ENCODE measurements around the gene C4orf51. TPM values are rescaled to one million over a fixed set of nuclear protein-coding genes. Genes with fewer than 3 reads are reported as not detected.

Gene C4orf51
- polyA plus RNA-seq, 1 donor = not detected

GRCh38 chr4:145709843-145710242 lies 29.9 kb downstream of the C4orf51 start:
- DNase-seq (ENCODE audit: low read depth) = no peak

GRCh38 chr4:145716200-145716599 lies 36.3 kb downstream of the C4orf51 start:
- DNase-seq (ENCODE audit: low read depth) = no peak

DNA sequence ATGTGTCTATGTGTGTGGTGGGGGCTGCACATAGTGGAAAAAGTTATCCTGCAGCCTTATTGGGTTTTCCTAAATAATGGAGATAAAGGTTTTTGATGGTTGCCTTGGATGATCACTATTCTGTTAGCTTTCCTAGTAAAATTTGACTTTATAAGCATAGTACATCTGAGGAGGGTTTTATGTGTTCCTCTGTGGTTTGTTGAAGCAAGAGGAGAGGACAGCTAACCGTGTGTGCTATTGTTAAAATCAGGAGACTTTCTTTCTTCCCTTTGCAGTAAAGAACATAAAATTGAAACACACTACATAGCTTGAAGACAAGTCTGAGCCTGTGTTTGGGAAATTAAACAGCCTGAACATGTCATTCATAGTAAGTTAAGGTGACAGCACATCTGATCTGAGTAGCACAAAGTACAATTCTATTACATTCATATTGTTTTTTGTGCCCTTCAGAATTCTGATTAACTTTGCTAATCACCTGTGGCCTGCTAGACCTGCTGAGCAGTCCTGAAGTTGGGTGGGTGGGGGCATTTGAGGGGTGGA lies 36.8 kb downstream of the C4orf51 start:
- no peak for DNase-seq (ENCODE audit: low read depth)

- DNase-seq (ENCODE audit: low read depth) = no peak
Measured at GRCh38 chr4:145719752-145720624, 40.0 kb downstream of the C4orf51 start.

GRCh38 chr4:145720656-145721055 lies 40.7 kb downstream of the C4orf51 start:
- DNase-seq (ENCODE audit: low read depth) = no peak

DNA sequence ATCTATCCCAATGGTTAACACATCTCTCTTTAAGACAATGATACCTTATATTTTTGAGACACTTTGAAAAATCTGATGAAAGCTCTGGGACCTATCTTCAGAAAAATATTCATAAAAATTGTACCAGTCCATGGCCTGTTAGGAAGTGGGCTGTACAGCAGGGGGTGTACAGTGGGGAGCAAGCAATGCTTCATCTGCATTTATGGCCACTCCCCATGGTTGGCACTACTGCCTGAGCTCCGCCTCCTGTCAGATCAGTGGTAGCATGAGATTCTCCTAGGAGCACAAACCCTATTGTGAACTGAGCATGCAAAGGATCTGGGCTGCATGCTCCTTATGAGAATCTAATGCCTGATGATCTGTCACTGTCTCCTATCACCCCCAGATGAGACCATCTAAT lies 42.6 kb downstream of the C4orf51 start:
- DNase-seq (ENCODE audit: low read depth) = no peak

DNA sequence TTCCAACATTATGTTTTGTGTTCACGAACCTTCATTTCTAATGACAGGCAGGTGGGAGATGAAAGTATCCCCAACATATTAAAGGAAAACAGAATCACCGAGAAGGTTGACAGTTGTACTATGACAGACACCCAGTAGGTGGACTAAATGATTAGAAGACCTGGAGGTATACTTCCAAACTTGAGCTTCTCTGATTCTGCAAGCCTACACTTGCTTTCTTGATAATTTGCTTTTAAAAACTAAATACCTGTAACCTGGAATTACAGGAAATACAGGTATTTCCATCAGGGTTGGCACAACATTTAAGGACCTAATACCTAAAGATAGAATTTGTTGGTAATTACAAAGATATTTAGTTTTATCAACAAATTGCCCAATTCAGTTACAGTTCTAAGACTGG lies 43.4 kb downstream of the C4orf51 start:
- no peak for DNase-seq (ENCODE audit: low read depth)

GRCh38 chr4:145730026-145730425 lies 50.1 kb downstream of the C4orf51 start:
- no peak for DNase-seq (ENCODE audit: low read depth)

DNA sequence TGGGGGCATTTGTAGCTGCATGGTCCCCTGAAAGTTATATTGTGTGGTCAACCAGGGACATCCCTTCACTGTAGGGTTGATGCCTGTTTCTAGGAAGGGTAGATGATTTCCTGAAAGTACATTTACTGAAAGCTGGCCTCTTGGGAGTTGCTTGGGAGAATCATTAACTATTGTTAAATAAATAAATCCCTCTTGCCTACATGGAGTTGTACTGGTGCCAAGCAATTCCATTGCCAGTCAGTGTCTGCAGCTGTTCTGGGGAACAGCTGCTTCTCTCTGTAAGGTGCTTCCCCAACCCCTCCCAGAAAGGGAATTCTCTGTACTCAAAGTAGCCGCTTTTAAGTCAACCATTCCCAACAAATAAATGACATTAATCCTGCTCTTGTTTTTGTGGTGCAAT lies 51.1 kb downstream of the C4orf51 start:
- DNase-seq (ENCODE audit: low read depth) = no peak

DNA sequence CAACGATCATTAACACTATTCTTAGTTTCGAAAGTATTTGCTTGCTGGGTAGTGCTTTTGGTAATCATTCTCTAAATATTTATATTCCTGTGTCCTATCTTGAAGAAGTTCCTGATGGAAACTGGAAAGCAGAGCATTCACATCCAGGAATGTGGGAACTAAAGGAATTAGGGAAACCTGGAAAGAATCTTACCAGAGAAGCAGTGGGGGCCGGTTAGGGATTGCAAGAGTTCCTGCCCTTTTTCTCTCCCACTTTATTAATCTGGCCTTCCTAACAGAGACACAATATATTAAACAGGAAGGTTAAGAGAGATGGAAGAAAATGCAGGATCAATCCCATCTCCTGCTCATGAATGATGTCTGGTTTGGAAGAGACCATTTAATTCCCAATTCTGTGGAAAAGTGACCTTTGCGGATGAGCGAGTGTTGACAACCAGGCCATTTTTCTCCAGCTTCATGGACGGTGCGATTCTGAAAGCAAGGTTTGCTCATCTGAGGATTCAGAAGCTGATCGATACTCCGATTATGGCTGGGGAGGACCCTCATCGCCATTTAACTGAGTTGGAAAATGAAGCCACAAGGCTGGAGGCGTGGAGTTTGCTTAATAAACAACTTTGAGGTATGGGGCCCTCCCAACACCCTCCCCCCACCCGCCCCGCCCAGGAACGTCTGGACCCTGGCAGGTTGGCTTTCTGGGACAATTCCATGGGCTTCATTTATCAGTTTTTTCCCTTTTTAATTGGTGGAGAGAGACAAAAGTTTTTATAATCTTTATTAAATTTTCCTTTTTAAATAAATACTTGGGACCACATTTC lies 52.3 kb downstream of the C4orf51 start:
- no peak for DNase-seq (ENCODE audit: low read depth)

- DNase-seq (ENCODE audit: low read depth) = no peak
Measured at GRCh38 chr4:145732895-145733880, 53.2 kb downstream of the C4orf51 start.

GRCh38 chr4:145734031-145734430 lies 54.1 kb downstream of the C4orf51 start:
- no peak for DNase-seq (ENCODE audit: low read depth)

DNA sequence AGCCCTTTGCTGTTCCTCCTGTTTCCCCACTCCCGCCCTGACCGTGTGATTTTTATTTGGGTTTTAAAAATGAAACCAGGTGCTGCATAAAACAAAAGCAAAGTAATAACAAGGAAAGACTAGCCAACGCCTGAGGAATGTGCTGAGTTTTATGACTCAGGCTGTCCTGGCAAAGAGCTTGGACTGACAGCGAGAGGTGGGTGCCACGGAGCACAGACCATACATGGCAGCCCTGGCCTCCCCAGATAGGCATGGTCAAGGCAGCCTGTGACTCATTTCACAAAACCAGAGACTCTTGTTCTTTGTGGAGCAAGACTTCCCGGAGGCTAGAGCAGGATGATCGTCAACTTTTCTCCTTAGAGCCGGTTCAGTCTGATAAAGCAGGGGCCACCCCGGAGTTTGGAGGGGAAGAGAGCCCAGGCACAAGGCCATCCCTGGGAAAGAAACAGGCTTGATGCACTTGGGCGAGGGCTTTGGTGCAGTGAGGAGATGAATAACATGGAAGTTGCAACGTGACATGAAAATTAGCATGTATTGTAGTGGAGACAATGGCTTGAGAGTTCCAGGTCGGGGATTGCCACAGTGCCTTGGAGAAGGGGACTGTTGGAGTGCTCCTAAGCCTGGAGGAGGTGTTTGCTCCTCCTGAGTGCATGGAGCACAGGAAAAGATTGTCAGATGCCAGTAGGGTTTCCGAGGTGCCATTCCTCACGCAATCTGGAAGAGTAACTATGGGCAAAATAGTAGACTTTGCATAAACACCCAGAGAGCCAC lies 54.8 kb downstream of the C4orf51 start:
- DNase-seq (ENCODE audit: low read depth) = no peak

GRCh38 chr4:145735347-145735675 lies 55.4 kb downstream of the C4orf51 start:
- no peak for DNase-seq (ENCODE audit: low read depth)

DNA sequence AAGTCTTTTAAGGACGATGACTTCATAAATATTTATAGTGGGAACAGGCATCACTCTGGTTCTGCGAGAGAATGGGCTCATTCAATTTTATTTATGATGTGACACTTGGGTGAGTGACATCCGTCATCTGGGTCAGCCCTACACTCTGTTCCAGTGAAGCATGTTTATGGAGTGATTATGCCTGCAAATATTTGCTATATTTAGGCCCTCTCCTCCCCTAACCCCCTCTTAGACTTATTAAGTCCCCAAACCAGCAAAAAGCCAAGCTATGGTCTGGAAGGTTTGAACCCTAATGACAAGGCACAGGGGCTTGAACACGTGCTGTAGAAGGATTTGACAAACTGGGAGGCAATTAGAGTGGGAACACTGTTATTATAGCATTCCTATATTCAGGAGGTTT lies 55.9 kb downstream of the C4orf51 start:
- no peak for DNase-seq (ENCODE audit: low read depth)

GRCh38 chr4:145736241-145736831 lies 56.4 kb downstream of the C4orf51 start:
- no peak for DNase-seq (ENCODE audit: low read depth)

DNA sequence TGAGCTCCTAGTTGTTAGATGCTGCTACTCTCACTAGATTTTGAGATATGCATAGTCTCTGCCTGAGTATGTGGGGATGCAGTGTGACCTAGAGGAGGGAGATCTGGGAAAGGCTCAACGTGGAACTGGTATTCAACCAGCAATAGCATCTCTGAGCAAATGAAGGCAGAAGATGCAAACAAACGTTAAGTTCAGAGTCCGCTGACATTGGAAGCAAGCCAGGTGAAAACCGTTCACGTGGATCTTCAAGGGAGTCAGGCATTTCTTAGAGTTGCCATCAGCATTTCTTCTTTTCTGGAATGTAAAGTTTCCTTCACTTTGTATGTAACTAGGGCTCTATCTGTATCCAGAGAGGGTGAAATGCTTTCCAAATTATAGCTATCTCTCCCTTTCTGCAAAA lies 59.9 kb downstream of the C4orf51 start:
- DNase-seq (ENCODE audit: low read depth) = no peak

GRCh38 chr4:145740806-145741205 lies 60.9 kb downstream of the C4orf51 start:
- no peak for DNase-seq (ENCODE audit: low read depth)

DNA sequence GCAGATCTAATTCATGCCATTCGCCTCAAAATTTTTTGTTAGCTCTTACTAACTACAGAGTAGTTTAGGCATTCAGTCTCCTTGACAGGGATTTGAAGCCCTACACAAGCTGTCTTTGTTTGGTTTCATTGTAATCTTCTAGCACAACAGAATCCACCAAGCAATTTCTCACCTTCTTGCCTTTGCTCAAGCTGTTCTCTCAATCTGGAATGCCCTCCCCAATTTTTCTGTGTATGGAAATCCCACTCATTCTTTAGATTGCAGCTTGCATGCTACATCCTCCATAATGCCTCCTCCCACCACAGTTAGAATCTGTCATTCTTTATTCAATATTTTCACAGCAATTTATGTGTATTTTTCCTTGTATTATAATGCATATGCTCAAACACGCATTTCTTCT lies 63.7 kb downstream of the C4orf51 start:
- DNase-seq (ENCODE audit: low read depth) = no peak

GRCh38 chr4:145755802-145756201 lies 75.9 kb downstream of the C4orf51 start:
- no peak for DNase-seq (ENCODE audit: low read depth)

Data from forelimb muscle (tissue), 1 donor.